Effector memory CD8-positive, alpha-beta T cell (primary cell): ENCODE results near the gene DIRAS3.
"Not testable (repeated sequence)": the region's sequence is repeated elsewhere in the genome, so short reads cannot be mapped to it uniquely, and the experiment has no call there.

Experiments used
- ATAC-seq: fragments of 150-1000 bp; cut with Tn5 transposase; replicated peaks from 2 replicates; pipeline ENCODE4 v1.10.0; 2021; ENCODE audit warnings: mild to moderate bottlenecking, moderate library complexity
- DNase-seq, 3 experiments: peaks; one replicate each; pipeline ENCODE4 v3.0.0; 2021
- H3K27ac Mint-ChIP-seq, 2 donors: one replicate each; pipeline ENCODE4 v1.8.0; 2022; ENCODE audit warnings: mild to moderate bottlenecking in 2 of 2, mixed read lengths in 2 of 2, moderate library complexity in 2 of 2
- H3K27me3 Mint-ChIP-seq, 2 donors: one replicate each; pipeline ENCODE4 v1.8.0; 2022; ENCODE audit warnings: mixed read lengths in 2 of 2
- H3K36me3 Mint-ChIP-seq: one replicate; pipeline ENCODE4 v1.8.0; 2022; ENCODE audit warnings: mild to moderate bottlenecking, moderate library complexity, mixed read lengths; ENCODE audit not compliant: insufficient read depth
- H3K4me1 Mint-ChIP-seq, 2 donors: one replicate each; pipeline ENCODE4 v1.8.0; 2022; ENCODE audit warnings: low read depth in 2 of 2, mixed read lengths in 2 of 2
- H3K4me3 Mint-ChIP-seq, 2 donors: one replicate each; pipeline ENCODE4 v1.8.0; 2022; ENCODE audit warnings: mild to moderate bottlenecking in 2 of 2, mixed read lengths in 2 of 2, moderate library complexity in 2 of 2
- H3K9me3 Mint-ChIP-seq, 2 donors: one replicate each; pipeline ENCODE4 v1.8.0; 2022; ENCODE audit warnings: mixed read lengths in 2 of 2
- total RNA-seq, 9 experiments: gene quantifications; one replicate each; lab custom pipeline; 2026; lab: John Stamatoyannopoulos, UW

DIRAS3 gene, protein sequence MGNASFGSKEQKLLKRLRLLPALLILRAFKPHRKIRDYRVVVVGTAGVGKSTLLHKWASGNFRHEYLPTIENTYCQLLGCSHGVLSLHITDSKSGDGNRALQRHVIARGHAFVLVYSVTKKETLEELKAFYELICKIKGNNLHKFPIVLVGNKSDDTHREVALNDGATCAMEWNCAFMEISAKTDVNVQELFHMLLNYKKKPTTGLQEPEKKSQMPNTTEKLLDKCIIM
- total RNA-seq = 0 to 0.24 (median 0) reads per million in 9 experiments

DNA sequence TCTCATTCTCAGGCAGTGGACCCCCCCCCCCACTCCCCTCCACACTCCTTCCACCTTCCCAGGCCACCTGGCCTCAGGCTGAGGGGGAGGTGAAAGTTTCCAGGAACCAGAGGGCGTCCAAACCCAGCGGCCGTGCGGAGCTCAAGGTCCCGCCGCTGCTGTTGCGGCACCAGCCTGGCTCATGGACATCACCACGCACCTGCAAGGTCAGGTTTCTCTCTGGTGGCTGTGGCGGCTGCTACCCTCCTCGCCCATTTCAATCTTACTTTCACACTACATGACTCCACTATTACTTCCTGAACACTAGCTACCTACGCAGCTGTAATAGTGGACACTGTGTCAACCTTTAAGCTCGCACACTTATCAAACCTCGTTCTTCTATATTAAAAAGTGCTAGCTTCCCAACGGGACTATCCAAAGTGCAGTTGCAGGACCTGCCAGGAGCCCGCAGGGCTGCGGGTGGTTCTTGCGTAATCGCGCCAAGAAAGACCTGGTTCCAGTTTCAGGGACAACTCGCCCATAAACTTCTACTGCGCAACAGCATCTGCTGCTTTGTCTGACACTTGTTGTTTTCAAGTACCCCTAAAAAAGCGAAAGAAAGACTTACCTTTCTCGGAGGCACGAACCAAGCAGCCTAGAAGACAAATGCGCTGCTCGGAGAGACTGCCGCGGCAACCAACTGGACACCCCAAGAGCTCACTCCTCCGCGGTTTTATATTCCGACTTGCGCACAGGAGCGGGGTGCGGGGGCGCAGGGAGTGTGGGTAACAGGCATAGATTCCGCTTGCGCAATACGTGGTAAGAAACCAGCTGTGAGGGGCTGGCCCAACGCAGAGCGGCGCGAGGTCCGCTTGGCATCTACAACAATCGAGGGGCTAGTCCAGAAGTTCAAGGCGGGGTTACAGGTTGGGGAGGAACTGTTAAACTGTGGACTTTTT is at the start of gene DIRAS3:
TSS of gene DIRAS3 (minus strand) at position 687 of the 938 bp plus-strand sequence. CDS start 3,330 bp downstream, outside the sequence.
- peaks cover 11 to 26% of the 10 kb centered on the region in 2 donors for H3K27me3 Mint-ChIP-seq
- ATAC-seq (no peak), DNase-seq (no peak)
- no peaks in the 10 kb centered on the region for H3K4me1 Mint-ChIP-seq
- no peaks in the 10 kb centered on the region for H3K36me3 Mint-ChIP-seq
- no peak within 1 kb of the TSS for H3K4me3 Mint-ChIP-seq
- no peaks in the 10 kb centered on the region for H3K9me3 Mint-ChIP-seq
- H3K27ac Mint-ChIP-seq = no peak within 1 kb of the TSS

DNA sequence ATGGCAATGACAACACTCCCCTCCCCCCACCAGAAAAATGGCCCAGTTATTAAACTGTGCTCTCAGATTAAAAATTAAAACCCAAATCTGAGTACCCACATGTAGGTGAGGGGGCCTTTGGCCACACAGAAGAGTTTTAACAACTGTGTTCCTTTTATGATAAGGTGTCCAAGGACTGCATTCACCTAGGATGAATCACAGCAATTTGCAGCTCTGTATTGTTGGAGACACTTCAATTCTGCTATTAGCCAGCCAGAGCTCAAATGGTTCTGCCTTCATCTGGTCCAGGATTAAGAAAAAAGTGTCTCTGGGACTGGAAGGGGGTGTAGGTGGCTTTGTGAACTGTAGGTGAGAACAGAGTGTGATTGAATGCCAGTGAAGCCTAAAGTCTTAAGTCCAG is 43.3 kb upstream of the DIRAS3 start:
- ATAC-seq (no peak), DNase-seq (no peak)
- Mint-ChIP-seq H3K4me1 (no peaks in the 10 kb centered on the region), H3K4me3 (no peak overlapping the region), H3K36me3 (no peaks in the 10 kb centered on the region), H3K27me3 (no peaks in the 10 kb centered on the region), H3K27ac (no peak overlapping the region), H3K9me3 (peaks cover 3 to 7% of the 10 kb centered on the region in 2 donors)

DNA sequence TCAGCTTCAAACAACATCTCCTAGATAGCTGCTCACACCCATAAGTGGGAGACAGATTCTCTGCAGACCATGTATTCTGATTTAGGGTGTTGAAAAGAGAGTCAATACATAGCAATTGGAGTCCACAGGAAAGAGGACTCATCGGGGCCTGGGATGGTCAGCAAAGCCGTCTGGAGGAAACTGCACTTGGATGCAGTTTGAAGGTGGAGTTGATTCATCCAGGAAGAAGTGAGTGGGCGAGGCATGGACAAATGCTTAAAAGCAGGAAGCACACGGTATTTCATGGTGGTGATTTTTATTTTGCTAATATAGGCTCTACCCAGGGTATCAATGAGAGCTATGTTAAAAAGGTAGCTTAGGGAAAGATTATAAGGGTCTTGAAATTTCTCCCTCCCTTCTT is 36.8 kb upstream of the DIRAS3 start:
- Mint-ChIP-seq H3K36me3 (no peaks in the 10 kb centered on the region), H3K4me3 (no peak overlapping the region), H3K9me3 (peaks cover 3 to 5% of the 10 kb centered on the region in 2 donors), H3K4me1 (no peaks in the 10 kb centered on the region), H3K27ac (no peak overlapping the region), H3K27me3 (no peaks in the 10 kb centered on the region)
- ATAC-seq (no peak), DNase-seq (no peak)

DNA sequence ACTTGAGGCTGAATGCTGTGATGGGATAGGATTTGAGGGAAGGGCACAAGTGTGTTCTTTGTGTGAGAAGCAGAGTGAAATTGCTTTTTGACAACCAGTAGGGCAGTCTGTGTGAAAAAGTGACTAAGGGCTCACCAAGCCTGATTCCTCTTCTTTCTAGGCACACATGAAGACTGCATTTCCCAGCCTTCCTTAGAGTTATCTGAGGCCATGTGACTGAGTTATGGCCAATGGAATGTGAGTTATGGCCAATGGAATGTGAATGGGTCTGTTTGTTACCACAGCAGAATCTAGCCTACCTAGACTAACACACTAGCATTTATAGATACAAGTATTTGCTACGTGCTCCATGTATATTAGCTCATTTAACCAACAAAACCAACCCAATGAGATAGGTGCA is 35.3 kb upstream of the DIRAS3 start:
- Mint-ChIP-seq H3K27ac (no peak overlapping the region), H3K9me3 (peaks cover 0 to 4% of the 10 kb centered on the region in 2 donors), H3K4me1 (no peaks in the 10 kb centered on the region)

DNA sequence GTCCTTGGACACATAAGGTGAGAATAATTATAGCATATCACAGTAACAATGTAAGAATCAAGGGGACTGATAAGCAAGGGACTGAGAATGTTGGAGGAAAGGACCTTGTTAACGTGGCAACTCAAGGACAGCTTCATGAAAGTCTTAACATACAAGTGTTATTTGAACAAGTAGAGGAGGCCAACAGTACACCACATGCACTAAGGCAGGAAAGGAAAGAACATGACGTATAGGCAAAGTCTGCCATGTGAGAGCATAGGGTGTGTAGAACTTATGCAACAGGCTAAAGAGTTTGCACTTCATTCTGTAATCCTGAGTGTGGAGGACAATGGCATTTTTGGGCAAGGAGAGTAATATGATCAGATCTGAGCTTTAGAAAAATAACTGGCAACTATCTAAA is 33.3 kb upstream of the DIRAS3 start:
- peaks cover 0 to 4% of the 10 kb centered on the region in 2 donors for H3K9me3 Mint-ChIP-seq
- H3K4me1 Mint-ChIP-seq = no peaks in the 10 kb centered on the region
- no peak for DNase-seq
- H3K27ac Mint-ChIP-seq = no peak overlapping the region
- H3K27me3 Mint-ChIP-seq = peaks cover 0 to 4% of the 10 kb centered on the region in 2 donors
- H3K36me3 Mint-ChIP-seq = no peaks in the 10 kb centered on the region
- H3K4me3 Mint-ChIP-seq = no peak overlapping the region
- no peak for ATAC-seq

More for the DNA sequence above, 35.3 kb upstream of the DIRAS3 start:
- ATAC-seq (no peak), DNase-seq (no peak)
- H3K36me3 Mint-ChIP-seq = no peaks in the 10 kb centered on the region
- H3K27me3 Mint-ChIP-seq = no peaks in the 10 kb centered on the region
- no peak overlapping the region for H3K4me3 Mint-ChIP-seq

DNA sequence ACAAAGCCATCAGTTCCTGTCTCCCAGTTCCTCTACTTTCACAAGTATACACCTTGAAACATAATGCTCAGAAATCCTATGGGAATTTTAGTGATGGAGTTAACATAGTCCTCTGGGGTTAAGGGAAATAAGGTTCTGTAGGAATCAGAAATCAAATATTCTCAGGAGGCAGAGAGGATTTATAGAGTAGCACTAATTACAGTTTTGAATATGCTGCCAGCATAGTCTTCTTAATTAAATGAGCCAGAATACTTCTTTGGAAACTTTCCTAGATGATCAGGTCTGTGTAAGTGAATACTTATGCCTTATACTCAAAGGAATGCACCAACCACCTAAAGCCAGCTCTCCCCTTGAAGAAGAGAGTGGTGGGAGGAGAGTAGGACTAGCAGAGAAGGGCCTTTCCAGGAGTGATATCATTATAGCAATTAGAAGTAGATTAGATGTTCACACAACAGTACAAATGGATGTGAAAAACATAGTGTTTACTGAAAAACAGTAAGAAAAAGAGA is 31.4 kb upstream of the DIRAS3 start:
- no peaks in the 10 kb centered on the region for H3K36me3 Mint-ChIP-seq
- no peak overlapping the region for H3K4me3 Mint-ChIP-seq
- no peaks in the 10 kb centered on the region for H3K4me1 Mint-ChIP-seq
- H3K27me3 Mint-ChIP-seq = peaks cover 0 to 6% of the 10 kb centered on the region in 2 donors
- DNase-seq (no peak), ATAC-seq (no peak)
- peaks cover 4 to 6% of the 10 kb centered on the region in 2 donors for H3K9me3 Mint-ChIP-seq
- no peak overlapping the region for H3K27ac Mint-ChIP-seq

DNA sequence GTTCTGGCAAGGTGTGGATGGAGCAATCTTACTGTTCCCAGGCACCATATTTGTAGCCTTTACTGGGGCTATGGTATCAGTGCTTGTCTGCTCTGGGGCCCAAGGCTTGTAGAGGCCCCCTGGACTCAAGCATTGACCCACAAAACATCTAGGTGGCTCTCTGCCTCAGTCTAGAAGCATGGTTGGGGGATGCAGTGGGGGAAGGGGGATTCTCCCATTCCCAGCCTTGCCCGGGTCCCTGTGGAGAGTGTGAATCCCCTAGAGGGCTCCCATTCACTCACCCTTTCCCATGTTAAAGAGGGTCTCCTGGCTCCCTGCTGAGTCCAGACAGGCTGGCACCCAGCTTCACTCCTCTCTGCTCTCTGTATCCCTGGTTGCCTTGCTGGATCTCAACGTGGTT is 28.2 kb upstream of the DIRAS3 start:
- no peak overlapping the region for H3K27ac Mint-ChIP-seq
- no peak for DNase-seq
- peaks cover 9 to 12% of the 10 kb centered on the region in 2 donors for H3K9me3 Mint-ChIP-seq
- H3K27me3 Mint-ChIP-seq = peaks cover 0 to 6% of the 10 kb centered on the region in 2 donors
- H3K36me3 Mint-ChIP-seq = no peaks in the 10 kb centered on the region
- no peak for ATAC-seq
- no peak overlapping the region for H3K4me3 Mint-ChIP-seq
- H3K4me1 Mint-ChIP-seq = no peaks in the 10 kb centered on the region

DNA sequence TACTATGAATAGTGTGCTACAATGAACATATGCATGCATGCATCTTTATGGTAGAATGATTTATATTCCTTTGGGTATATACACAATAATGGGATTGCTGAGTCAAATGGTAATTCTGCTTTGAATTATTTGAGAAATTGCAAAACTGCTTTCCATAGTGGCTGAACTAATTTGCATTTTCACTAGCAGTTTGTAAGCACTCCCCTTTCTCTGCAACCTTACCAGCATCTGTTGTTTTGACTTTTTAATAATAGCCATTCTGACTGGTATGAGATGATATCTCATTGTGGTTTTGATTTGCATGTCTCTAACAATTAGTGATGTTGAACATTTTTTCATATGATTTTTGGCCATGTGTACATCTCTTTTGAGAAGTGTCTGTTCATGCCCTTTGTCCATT is 24.0 kb upstream of the DIRAS3 start:
- Mint-ChIP-seq H3K27me3 (peaks cover 0 to 6% of the 10 kb centered on the region in 2 donors), H3K4me3 (no peak overlapping the region), H3K9me3 (peaks cover 9% of the 10 kb centered on the region in 2 donors), H3K36me3 (no peaks in the 10 kb centered on the region), H3K4me1 (no peaks in the 10 kb centered on the region), H3K27ac (no peak overlapping the region)
- no peak for ATAC-seq
- DNase-seq = no peak

DNA sequence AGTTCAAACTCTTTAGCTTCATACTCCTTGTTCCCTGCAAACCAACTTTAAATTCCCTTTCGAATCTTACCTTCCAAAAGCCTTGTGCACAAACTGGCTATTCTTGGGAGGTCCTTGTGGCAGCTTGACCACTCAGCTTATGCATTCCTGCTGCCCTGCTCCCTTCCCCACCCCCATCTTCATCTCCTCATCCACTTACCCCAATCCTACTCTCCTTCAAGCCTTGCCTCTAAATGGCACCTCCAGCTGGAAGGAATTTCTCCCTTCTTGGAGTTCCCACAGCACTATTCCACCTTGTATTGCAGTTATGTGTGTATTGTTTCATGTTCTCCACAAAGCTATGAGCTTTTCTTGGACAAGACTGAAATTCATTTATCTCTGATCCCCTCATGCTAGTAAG is 15.3 kb upstream of the DIRAS3 start:
- Mint-ChIP-seq H3K27me3 (no peaks in the 10 kb centered on the region), H3K4me1 (no peaks in the 10 kb centered on the region), H3K36me3 (no peaks in the 10 kb centered on the region), H3K4me3 (no peak overlapping the region), H3K9me3 (peaks cover 0 to 2% of the 10 kb centered on the region in 2 donors), H3K27ac (no peak overlapping the region)
- no peak for ATAC-seq
- DNase-seq = no peak

DNA sequence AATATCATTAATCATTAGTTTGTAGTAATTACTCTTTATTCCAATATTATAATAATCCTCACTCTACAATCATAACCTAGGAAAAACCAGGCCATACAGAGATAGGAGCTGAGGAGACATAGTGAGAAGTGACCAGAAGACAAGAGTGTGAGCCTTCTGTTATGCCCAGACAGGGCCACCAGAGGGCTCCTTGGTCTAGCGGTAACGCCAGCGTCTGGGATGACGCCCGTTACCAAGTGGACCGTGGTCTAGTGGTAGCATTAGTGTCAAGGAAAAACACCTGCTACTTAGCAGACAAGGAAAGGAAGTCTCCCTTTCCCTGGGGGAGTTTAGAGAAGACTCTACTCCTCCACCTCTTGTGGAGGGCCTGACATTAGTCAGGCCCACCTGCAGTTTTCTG is 7.6 kb upstream of the DIRAS3 start:
- not testable (repeated sequence) for ATAC-seq, H3K4me3 Mint-ChIP-seq, H3K27me3 Mint-ChIP-seq

DNA sequence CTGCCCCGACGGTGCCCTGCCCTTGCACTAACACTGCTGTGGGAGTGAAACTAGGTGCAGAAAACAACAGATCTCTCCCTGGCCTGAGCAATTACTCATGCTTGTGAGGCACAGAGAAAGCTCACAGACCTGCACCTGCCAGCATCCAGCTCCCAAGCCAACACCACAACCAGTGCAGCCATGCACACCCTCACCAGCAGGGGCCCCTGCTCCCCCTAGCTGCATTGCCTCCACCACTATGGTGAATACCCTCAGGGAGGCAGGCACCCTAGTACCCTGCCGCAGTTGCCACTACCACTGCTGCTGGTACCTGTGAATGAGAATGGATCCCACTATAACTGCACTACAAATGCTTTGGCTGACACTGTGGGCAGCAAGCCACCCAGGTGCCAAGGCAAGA is 7.1 kb upstream of the DIRAS3 start:
- DNase-seq (no peak), ATAC-seq (no peak)
- H3K27me3 Mint-ChIP-seq = no peaks in the 10 kb centered on the region
- H3K4me3 Mint-ChIP-seq = no peak overlapping the region
- H3K4me1 Mint-ChIP-seq = no peaks in the 10 kb centered on the region
- H3K36me3 Mint-ChIP-seq = no peaks in the 10 kb centered on the region
- H3K9me3 Mint-ChIP-seq = peaks cover 8% of the 10 kb centered on the region in 2 donors
- H3K27ac Mint-ChIP-seq = no peak overlapping the region

More for the DNA sequence above, 7.6 kb upstream of the DIRAS3 start:
- not testable (repeated sequence) for H3K36me3 Mint-ChIP-seq, H3K9me3 Mint-ChIP-seq, H3K4me1 Mint-ChIP-seq, H3K27ac Mint-ChIP-seq, DNase-seq

DNA sequence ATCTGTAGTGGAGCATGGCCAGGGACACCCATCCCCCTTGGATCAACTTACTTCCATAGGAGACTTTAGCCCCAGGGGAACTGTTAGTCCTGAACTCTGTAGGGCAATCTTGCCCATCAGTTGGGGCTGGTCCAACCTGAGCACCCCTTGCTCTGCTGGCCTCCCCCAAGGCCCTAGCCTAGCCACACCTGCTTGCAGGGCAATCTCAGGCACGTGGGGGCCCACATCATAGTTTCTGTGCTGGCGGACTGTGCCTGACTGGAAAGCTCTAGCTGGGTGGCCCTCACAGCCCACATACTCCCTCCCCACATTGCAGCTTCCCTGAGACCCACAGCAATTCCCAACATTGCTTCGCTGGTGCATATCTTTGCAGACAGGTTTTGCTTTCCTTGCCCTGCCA is 6.6 kb upstream of the DIRAS3 start:
- H3K9me3 Mint-ChIP-seq = peaks cover 8% of the 10 kb centered on the region in 2 donors
- ATAC-seq = no peak

DNA sequence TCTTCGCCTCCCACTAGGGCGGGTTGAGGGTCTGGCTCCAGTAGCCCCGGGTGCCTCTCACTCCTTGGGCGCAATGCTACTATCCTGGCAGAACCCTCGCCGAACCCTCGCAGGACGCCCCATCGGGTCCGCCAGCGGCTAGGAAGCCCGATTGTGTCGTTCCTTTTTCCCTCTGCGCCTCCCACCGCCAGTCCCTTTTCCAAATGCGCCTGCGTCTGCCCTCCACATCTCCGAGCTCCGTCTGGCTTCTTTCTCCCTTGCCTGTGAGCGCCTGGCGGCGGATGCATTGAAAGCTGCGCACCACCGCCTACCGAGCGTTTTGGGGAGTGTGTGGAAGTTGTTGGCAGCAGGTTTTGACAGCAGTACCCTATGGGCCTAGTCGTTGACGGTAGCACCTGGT is 1.0 kb upstream of the DIRAS3 start:
- H3K36me3 Mint-ChIP-seq = no peaks in the 10 kb centered on the region
- no peak overlapping the region for H3K27ac Mint-ChIP-seq
- peaks cover 11 to 24% of the 10 kb centered on the region in 2 donors for H3K27me3 Mint-ChIP-seq
- no peak overlapping the region for H3K4me3 Mint-ChIP-seq
- DNase-seq (no peak), ATAC-seq (no peak)
- no peaks in the 10 kb centered on the region for H3K9me3 Mint-ChIP-seq
- H3K4me1 Mint-ChIP-seq = no peaks in the 10 kb centered on the region

More for the DNA sequence above, 6.6 kb upstream of the DIRAS3 start:
- Mint-ChIP-seq H3K27me3 (no peaks in the 10 kb centered on the region), H3K27ac (no peak overlapping the region), H3K4me3 (no peak overlapping the region), H3K4me1 (no peaks in the 10 kb centered on the region), H3K36me3 (no peaks in the 10 kb centered on the region)
- DNase-seq = no peak
